Keratinocyte (primary cell): ENCODE measurements around the gene CCNY. TPM values are rescaled to one million over a fixed set of nuclear protein-coding genes. Genes with fewer than 3 reads are reported as not detected.

Experiments used
- DNase-seq: peaks from one replicate; pipeline ENCODE4 v3.0.0-alpha.2; 2011; ENCODE audit warnings: low read depth, missing footprints, low spot score
- FAIRE-seq: peaks from 2 replicates; lab custom pipeline; 2011; peaks lifted over from hg19 to GRCh38; lab: Jason Lieb, UNC
- H2AFZ ChIP-seq: 2 replicates; pipeline ENCODE4 v1.6.0; 2012; ENCODE audit warnings: low read length, control low read depth, inconsistent platforms; ENCODE audit not compliant: control insufficient read depth
- H3K27ac ChIP-seq: 2 replicates; pipeline ENCODE4 v1.5.1; 2011; ENCODE audit warnings: low read length; ENCODE audit not compliant: control insufficient read depth, insufficient read depth
- H3K27me3 ChIP-seq: 3 replicates; pipeline ENCODE4 v1.6.0; 2011; ENCODE audit warnings: low read length; ENCODE audit not compliant: control insufficient read depth, insufficient read depth; ENCODE audit errors: extremely low read depth
- H3K36me3 ChIP-seq, 2 experiments: 2 replicates in 1 of 2; 3 replicates in 1 of 2; pipeline ENCODE4 v1.5.1; 2011; ENCODE audit warnings: low read length in 2 of 2, mild to moderate bottlenecking in 1 of 2; ENCODE audit not compliant: control insufficient read depth in 2 of 2, insufficient read depth in 2 of 2; ENCODE audit errors: extremely low read depth in 1 of 2
- H3K4me1 ChIP-seq: 3 replicates; pipeline ENCODE4 v1.5.1; 2011; ENCODE audit warnings: low read length; ENCODE audit not compliant: control insufficient read depth, insufficient read depth; ENCODE audit errors: extremely low read depth
- H3K4me2 ChIP-seq: 3 replicates; pipeline ENCODE4 v1.6.0; 2011; ENCODE audit warnings: low read depth, low read length; ENCODE audit not compliant: control insufficient read depth, insufficient read depth; ENCODE audit errors: extremely low read depth
- H3K4me3 ChIP-seq, 3 experiments: fragments of 200-600 bp in 1 of 3; sonication (generic) in 1 of 3; 2 replicates in 2 of 3; 3 replicates in 1 of 3; pipeline ENCODE4 v1.5.1; 2011 to 2016; ENCODE audit warnings: low read length in 3 of 3, mild to moderate bottlenecking in 3 of 3, control low read depth in 2 of 3, inconsistent platforms in 1 of 3, low read depth in 1 of 3, mixed read lengths in 1 of 3, mixed run types in 1 of 3, moderate library complexity in 1 of 3; ENCODE audit not compliant: control insufficient read depth in 2 of 3, insufficient read depth in 2 of 3; ENCODE audit errors: extremely low read depth in 1 of 3
- H3K79me2 ChIP-seq: 2 replicates; pipeline ENCODE4 v1.6.0; 2012; ENCODE audit warnings: low read length; ENCODE audit not compliant: control insufficient read depth, insufficient read depth
- H3K9ac ChIP-seq: 3 replicates; pipeline ENCODE4 v1.6.0; 2011; ENCODE audit warnings: low read length; ENCODE audit not compliant: control insufficient read depth, insufficient read depth; ENCODE audit errors: extremely low read depth
- H3K9me1 ChIP-seq: 3 replicates; pipeline ENCODE4 v1.6.0; 2011; ENCODE audit warnings: low read length; ENCODE audit not compliant: control insufficient read depth, insufficient read depth; ENCODE audit errors: extremely low read depth
- H3K9me3 ChIP-seq: 2 replicates; pipeline ENCODE4 v1.5.1; 2012; ENCODE audit warnings: low read depth, low read length; ENCODE audit not compliant: control insufficient read depth
- H4K20me1 ChIP-seq: 3 replicates; pipeline ENCODE4 v1.6.0; 2011; ENCODE audit warnings: low read length; ENCODE audit not compliant: control insufficient read depth, insufficient read depth; ENCODE audit errors: extremely low read depth
- EZH2 ChIP-seq: IDR thresholded peaks from one replicate; pipeline ENCODE4 v1.6.1; 2012; ENCODE audit warnings: inconsistent platforms, mild to moderate bottlenecking, low read length, moderate library complexity
- dilution Hi-C: fragments of 300-500 bp; cut with MboI; formaldehyde crosslinking; loops from one replicate; pipeline ENCODE4 v1.7.0; 2020; ENCODE audit warnings: low sequenced_read_pairs; ENCODE audit not compliant: extremely low pct_ligation_motif_present
- polyA plus RNA-seq, 5 experiments: library from polyadenylated mRNA; depleted of rRNA in 3 of 5; stranded (reverse) in 3 of 5; stranded (forward) in 1 of 5; unstranded in 1 of 5; fragments of >200 nt; gene quantifications; 1 replicate in 1 of 5; 2 replicates in 3 of 5; 3 replicates in 1 of 5; pipeline versions ENCODE4 v1.2.1 to v1.2.3, GENCODE V29; 2011 to 2012; ENCODE audit warnings: missing spikeins in 2 of 5, low read depth in 1 of 5, low replicate concordance in 1 of 5
- TF ChIP-seq, protein P1 (sequence below), 3 experiments: IDR thresholded peaks in 1 of 3; conservative IDR thresholded peaks in 1 of 3; optimal IDR thresholded peaks in 1 of 3; 2 replicates in 2 of 3; 3 replicates in 1 of 3; pipeline versions ENCODE3 to v1.5.1; 2011; ENCODE audit warnings: low read length in 3 of 3, mild to moderate bottlenecking in 3 of 3, moderate library complexity in 2 of 3, control low read depth in 1 of 3, inconsistent platforms in 1 of 3; ENCODE audit not compliant: insufficient read depth in 2 of 3; ENCODE audit errors: extremely low read depth in 1 of 3

CCNY gene
- polyA plus RNA-seq, 1 donor (not counting 4 experiments of a cell fraction or from before 2014, with no cell fraction given): 58.9 TPM

DNA sequence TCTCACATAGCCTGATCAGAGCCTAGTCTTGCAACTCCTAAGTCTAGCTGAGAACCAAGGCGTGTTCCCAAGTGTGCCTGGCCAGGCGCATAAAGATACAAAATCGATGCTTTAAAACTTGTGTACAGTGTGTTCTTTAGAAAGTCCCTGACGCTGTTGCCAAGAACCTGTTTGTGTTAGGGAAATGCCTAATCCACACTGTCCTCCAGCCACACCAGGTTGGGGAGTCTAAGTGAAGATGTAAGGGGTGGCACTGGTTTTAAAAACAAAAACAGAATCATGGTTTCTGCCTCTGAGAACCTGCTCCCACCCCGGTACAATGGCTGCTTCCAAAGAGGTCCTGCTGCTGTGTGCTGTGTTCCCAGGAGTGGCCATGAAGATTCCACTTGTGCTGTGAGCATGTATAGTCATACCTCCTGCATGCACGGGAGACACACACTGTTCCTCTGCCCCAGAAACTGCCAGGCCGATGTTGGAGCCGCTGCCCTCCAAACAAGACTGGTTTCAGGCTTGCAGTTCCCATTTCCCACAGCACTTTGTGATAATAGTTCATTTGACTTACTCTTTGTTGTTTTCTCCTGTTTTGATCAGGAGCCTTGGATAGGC is 88.5 kb downstream of the CCNY start:
- FAIRE-seq: peak; percentile 36
- dilution Hi-C loops: no loop called here

DNA sequence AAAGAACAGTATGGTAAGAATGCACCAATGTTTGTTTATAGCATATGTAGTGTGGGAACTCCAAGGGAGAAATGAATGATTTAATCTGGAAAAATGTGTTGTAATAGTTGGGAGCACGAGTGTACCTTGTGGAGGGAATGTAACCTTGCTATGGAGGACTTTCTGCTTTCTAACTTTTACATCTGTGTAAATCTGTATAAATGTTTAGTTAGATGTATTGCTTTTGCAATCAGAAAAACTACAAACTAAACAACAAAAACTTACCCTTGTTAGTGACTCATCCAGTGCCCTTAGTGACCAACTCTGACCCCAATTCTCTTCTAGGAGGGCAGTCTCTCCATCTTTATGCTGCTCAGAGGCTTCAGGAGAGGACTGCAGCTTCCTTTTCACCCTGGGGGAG is 89.3 kb downstream of the CCNY start:
- no peaks in the 10 kb centered on the region for H4K20me1 ChIP-seq
- no peak overlapping the region for H3K9ac ChIP-seq
- no peak overlapping the region for H3K4me2 ChIP-seq
- H3K27me3 ChIP-seq: no peaks in the 10 kb centered on the region
- FAIRE-seq (no peak), DNase-seq (no peak)
- H3K79me2 ChIP-seq: peaks cover 74% of the 10 kb centered on the region
- peaks cover 48% of the 10 kb centered on the region for H3K4me1 ChIP-seq
- H3K9me3 ChIP-seq: no peaks in the 10 kb centered on the region
- no peak overlapping the region for H2AFZ ChIP-seq
- dilution Hi-C loops: no loop called here
- no peak overlapping the region for H3K4me3 ChIP-seq
- H3K9me1 ChIP-seq: no peaks in the 10 kb centered on the region
- peaks cover 0 to 6% of the 10 kb centered on the region in 2 experiments for H3K36me3 ChIP-seq
- TF ChIP-seq EZH2: no peak
- TF ChIP-seq, protein P1, sequence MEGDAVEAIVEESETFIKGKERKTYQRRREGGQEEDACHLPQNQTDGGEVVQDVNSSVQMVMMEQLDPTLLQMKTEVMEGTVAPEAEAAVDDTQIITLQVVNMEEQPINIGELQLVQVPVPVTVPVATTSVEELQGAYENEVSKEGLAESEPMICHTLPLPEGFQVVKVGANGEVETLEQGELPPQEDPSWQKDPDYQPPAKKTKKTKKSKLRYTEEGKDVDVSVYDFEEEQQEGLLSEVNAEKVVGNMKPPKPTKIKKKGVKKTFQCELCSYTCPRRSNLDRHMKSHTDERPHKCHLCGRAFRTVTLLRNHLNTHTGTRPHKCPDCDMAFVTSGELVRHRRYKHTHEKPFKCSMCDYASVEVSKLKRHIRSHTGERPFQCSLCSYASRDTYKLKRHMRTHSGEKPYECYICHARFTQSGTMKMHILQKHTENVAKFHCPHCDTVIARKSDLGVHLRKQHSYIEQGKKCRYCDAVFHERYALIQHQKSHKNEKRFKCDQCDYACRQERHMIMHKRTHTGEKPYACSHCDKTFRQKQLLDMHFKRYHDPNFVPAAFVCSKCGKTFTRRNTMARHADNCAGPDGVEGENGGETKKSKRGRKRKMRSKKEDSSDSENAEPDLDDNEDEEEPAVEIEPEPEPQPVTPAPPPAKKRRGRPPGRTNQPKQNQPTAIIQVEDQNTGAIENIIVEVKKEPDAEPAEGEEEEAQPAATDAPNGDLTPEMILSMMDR (optimal IDR thresholded peaks at IDR 0.05 in 1 of 3, IDR thresholded peaks at IDR 0.05 in 1 of 3, conservative IDR thresholded peaks at IDR 0.05 in 1 of 3; ENCODE audit: extremely low read depth in 1 of 3, insufficient read depth in 2 of 3, low read length in 3 of 3): no peak
- H3K27ac ChIP-seq: no peak overlapping the region

More for the DNA sequence above, 88.5 kb downstream of the CCNY start:
- Histone ChIP-seq H3K9me3 (no peaks in the 10 kb centered on the region), H3K9ac (peak overlapping the region; percentile 1), H3K4me3 (no peak overlapping the region), H3K27ac (peak overlapping the region; percentile 51), H3K4me1 (peaks cover 56% of the 10 kb centered on the region), H2AFZ (no peak overlapping the region), H3K27me3 (no peaks in the 10 kb centered on the region), H3K36me3 (peaks cover 0 to 6% of the 10 kb centered on the region in 2 experiments), H3K4me2 (peak overlapping the region; percentile 41), H4K20me1 (no peaks in the 10 kb centered on the region), H3K9me1 (no peaks in the 10 kb centered on the region), H3K79me2 (peaks cover 77% of the 10 kb centered on the region)
- TF ChIP-seq EZH2: no peak
- TF ChIP-seq, protein P1 (optimal IDR thresholded peaks at IDR 0.05 in 1 of 3, IDR thresholded peaks at IDR 0.05 in 1 of 3, conservative IDR thresholded peaks at IDR 0.05 in 1 of 3; ENCODE audit: extremely low read depth in 1 of 3, insufficient read depth in 2 of 3, low read length in 3 of 3): no peak
- no peak for DNase-seq
